HG03442 (cell line): Measurements from ENCODE around the gene KPNA2.
"Not testable (repeated sequence)": the region's sequence is repeated elsewhere in the genome, so short reads cannot be mapped to it uniquely, and the experiment has no call there.

Source experiments
- ATAC-seq: cut with Tn5 transposase; IDR thresholded peaks from one replicate; pipeline ENCODE4 v1.9.1; 2021; ENCODE audit warnings: mild to moderate bottlenecking, moderate library complexity; ENCODE audit not compliant: unreplicated experiment

KPNA2 gene

GRCh38 chr17:68035523-68036303, at the start of gene KPNA2:
Gene KPNA2, plus strand, starts transcription at chr17:68035735. Its CDS starts 1,398 bp downstream, at chr17:68037133.
- ATAC-seq, result peak; percentile 82

GRCh38 chr17:67990909-67991308, 44.6 kb upstream of the KPNA2 start:
- ATAC-seq, result no peak

GRCh38 chr17:67992548-67993152, 42.9 kb upstream of the KPNA2 start:
- ATAC-seq, result no peak

- peak; percentile 76 for ATAC-seq
These were observed 42.2 kb upstream of the KPNA2 start for GRCh38 chr17:67993153-67993997.

GRCh38 chr17:67993998-67994361, 41.6 kb upstream of the KPNA2 start:
- no peak for ATAC-seq

GRCh38 chr17:67994817-67995569, 40.5 kb upstream of the KPNA2 start:
- ATAC-seq, result no peak

GRCh38 chr17:67995570-67996263, 39.8 kb upstream of the KPNA2 start:
- no peak for ATAC-seq

GRCh38 chr17:67996301-67997171, 39.0 kb upstream of the KPNA2 start, which contains the start of gene C17orf58:
Gene C17orf58, minus strand, starts transcription at chr17:67996469. Its CDS starts 271 bp downstream, at chr17:67996198.
- not testable (repeated sequence) for ATAC-seq

- no peak for ATAC-seq
These were observed 37.1 kb upstream of the KPNA2 start for GRCh38 chr17:67998466-67998865.

- ATAC-seq, result no peak
These were observed 36.1 kb upstream of the KPNA2 start for GRCh38 chr17:67999291-67999911.

- no peak for ATAC-seq
These were observed 31.3 kb upstream of the KPNA2 start for GRCh38 chr17:68004201-68004600.

GRCh38 chr17:68006797-68007196, 28.7 kb upstream of the KPNA2 start:
- no peak for ATAC-seq

- ATAC-seq, result peak; percentile 76
These were observed 24.3 kb upstream of the KPNA2 start for GRCh38 chr17:68011199-68011665.

GRCh38 chr17:68013385-68013784, 22.1 kb upstream of the KPNA2 start:
- no peak for ATAC-seq

GRCh38 chr17:68015081-68015723, 20.3 kb upstream of the KPNA2 start:
- ATAC-seq, result no peak

- no peak for ATAC-seq
These were observed 18.7 kb upstream of the KPNA2 start for GRCh38 chr17:68016838-68017237.

GRCh38 chr17:68018493-68018892, 17.0 kb upstream of the KPNA2 start:
- ATAC-seq, result not testable (repeated sequence)

GRCh38 chr17:68019336-68019674, 16.2 kb upstream of the KPNA2 start:
- ATAC-seq, result no peak
